NCI-H1048 (cell line): ENCODE measurements around the gene B3GNT7.
A peak's percentile ranks its signal among the peaks of the same experiment; 100 is the strongest.
"Not testable (repeated sequence)": the region's sequence is repeated elsewhere in the genome, so short reads cannot be mapped to it uniquely, and the experiment has no call there.

Experiments used
- DNase-seq: peaks from one replicate; lab custom pipeline; 2025; lab: John Stamatoyannopoulos, UW

B3GNT7 gene

DNA sequence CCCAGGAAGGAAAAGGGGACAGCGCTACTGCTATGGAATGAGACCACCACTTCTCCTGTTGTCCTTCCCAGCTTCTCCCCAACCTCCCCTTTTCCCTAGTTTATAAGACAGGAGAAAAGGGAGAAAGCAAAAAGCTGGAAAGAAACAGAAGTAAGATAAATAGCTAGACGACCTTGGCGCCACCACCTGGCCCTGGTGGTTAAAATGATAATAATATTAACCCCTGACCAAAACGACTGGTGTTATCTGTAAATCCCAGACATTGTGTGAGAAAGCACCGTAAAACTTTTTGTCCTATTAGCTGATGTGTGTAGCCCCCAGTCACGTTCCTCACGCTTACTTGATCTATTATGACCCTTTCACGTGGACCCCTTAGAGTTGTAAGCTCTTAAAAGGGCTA, 5.2 kb downstream of the B3GNT7 start:
- DNase-seq = not testable (repeated sequence)

DNA sequence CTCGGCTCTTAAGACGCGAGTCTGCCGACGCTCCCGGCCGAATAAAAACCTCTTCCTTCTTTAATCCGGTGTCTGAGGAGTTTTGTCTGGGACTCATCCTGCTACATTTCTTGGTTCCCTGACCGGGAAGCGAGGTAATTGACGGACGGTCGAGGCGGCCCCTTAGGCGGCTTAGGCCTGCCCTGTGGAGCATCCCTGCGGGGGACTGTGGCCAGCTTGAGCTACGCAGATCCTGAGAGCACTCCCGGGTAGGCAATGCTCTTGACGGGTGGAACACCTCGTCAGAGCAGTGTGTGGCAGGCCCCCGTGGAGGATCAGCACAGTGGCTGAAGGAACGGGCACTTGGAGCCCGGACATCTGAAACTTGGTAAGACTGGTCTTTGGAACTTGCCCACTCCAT, 5.6 kb downstream of the B3GNT7 start:
- not testable (repeated sequence) for DNase-seq

DNA sequence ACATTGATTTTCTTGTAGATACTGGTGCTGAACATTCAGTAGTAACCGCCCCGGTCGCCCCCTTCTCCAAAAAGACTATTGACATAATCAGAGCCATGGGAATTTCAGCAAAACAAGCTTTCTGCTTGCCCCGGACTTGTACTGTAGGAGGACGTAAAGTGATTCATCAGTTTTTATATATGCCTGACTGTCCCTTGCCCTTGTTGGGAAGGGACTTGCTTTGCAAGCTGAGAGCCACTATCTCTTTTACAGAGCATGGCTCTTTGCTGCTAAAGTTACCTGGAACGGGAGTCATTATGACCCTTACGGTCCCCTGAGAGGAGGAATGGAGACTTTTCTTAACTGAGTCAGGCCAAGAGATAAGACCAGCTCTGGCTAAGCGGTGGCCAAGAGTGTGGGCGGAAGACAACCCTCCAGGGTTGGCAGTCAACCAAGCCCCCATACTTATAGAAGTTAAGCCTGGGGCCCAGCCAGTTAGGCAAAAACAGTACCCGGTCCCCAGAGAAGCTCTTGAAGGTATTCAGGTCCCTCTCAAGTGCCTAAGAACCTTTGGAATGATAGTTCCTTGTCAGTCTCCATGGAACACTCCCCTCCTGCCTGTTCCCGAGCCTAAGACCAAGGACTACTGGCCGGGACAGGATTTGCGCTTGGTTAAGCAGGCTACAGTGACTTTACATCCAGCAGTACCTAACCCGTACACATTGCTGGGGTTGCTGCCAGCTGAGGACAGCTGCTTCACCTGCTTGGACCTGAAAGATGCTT, 8.1 kb downstream of the B3GNT7 start:
- not testable (repeated sequence) for DNase-seq

DNA sequence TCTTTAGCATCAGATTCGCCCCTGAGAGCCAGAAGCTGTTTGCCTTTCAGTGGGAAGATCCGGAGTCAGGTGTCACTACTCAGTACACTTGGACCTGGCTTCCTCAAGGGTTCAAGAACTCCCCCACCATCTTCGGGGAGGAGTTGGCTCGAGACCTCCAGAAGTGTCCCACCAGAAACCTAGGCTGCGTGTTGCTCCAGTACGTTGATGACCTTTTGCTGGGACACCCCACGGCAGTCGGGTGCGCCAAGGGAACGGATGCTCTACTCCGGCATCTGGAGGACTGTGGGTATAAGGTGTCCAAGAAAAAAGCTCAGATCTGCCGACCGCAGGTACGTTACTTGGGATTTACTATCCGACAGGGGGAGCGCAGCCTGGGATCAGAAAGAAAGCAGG, 8.7 kb downstream of the B3GNT7 start:
- not testable (repeated sequence) for DNase-seq

DNA sequence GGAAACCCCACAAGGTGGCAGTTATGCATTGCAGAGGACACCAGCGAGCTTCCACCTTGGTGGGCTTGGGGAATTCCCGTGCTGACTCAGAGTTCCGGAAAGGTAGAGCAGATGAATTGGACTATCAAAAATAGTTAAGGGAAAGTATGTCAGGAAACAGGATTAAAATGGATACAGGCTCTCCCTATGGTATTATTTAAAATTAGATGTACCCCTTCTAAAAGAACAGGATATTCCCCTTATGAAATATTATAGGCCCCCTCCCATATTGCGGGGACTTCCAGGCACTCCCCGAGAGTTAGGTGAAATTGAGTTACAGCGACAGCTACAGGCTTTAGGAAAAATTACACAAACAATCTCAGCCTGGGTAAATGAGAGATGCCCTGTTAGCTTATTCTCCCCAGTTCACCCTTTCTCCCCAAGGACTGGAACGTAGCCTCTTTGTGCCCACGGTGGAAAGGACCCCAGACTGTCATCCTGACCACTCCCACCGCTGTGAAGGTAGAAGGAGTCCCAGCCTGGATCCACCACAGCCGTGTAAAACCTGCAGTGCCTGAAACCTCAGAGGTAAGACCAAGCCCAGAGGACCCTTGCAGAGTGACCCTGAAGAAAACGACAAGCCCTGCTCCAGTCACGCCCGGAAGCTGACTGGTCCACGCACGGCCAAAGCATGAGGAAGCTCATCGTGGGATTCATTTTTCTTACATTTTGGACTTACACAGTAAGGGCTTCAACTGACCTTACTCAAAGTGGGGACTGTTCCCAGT, 10.3 kb downstream of the B3GNT7 start:
- not testable (repeated sequence) for DNase-seq

DNA sequence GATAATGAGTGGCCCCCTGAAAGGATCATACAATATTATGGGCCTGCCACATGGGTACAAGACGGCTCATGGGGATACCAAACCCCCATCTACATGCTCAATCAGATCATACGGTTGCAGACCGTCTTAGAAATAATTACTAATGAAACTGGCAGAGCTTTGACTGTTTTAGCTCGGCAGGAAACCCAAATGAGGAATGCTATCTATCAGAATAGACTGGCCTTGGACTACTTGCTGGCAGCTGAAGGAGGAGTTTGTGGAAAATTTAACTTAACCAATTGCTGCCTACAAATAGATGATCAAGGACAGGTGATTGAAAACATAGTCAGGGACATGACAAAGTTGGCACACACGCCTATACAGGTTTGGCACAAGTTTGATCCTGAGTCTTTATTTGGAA, 12.2 kb downstream of the B3GNT7 start:
- DNase-seq = not testable (repeated sequence)

DNA sequence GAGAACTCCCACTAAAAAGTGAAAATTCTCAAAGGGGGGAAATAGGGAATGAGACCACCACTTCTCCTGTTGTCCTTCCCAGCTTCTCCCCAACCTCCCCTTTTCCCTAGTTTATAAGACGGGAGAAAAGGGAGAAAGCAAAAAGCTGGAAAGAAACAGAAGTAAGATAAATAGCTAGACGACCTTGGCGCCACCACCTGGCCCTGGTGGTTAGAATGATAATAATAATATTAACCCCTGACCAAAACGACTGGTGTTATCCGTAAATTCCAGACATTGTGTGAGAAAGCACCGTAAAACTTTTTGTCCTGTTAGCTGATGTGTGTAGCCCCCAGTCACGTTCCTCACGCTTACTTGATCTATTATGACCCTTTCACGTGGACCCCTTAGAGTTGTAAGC, 12.8 kb downstream of the B3GNT7 start:
- not testable (repeated sequence) for DNase-seq

DNA sequence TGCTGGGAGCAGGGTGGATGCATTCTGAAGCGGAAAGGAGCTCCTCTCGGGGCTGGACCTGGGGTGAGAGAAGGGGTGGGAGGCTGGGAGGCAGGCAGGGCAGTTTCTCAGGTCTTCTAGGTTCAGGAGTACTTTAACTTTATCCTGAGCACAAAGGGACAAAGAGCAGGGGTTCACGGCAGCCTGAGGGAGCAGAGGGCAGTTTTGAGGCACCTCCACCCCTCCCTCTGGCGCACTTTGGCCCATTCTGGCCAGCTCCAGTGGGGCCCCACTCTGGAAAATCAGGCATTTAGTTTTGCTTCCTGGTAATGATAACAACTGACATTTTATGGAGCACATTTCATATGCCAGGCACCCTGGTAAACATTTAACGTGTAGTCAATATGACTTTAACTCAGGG, 14.3 kb downstream of the B3GNT7 start:
- DNase-seq = no peak

DNA sequence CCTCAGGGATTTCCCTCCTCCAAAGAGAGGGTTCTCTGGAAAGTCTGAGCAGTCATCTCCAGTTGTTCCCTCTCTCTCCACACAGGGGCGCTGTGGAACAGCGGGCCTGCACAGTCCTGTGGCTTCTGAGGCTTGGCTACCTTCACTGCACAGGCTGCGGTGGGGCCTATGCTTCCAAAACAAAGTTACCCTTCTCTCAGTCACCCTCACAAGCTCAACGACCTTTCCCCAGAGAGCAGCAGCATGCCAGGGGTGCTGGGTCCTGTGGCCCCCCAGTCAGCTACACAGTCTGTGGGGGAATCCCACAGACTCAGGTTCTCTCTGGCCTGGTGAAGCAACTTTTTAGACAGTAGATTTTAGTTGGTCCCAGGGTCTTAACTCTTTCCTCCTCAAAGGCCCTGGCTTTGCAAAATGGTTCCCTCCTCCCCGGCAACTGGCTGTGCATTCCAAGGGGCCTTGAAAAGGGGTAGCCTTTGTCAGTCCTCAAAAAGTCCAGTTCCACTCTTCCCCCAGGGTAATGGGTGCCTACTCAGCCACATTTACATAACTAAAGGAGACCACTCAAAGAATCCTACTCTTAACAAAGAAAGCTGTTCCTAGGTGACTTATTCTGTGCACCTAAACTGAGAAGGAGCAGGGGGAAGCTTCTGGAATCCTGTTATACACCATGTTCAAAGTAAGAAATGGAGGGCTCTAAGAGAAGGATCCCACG, 14.9 kb downstream of the B3GNT7 start:
- DNase-seq = no peak

DNA sequence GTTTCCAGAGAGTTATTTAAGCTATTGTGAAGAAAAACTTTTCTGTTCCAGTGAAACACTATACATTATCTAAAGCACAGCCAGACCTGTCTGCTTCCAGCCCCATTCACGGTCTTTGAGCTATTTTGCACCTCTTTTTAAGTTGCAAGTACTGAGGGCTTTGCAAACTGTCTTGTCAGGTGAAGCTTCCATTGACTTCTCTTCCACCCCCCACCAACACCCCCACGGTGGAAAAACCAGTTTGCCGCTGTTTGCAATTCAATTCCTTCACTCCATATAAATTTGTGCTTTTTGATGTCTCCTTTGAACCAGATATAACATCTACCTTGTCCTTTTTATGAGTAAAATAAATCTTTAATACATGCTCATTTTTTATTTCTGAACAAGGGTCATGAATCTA, 15.7 kb downstream of the B3GNT7 start:
- no peak for DNase-seq

DNA sequence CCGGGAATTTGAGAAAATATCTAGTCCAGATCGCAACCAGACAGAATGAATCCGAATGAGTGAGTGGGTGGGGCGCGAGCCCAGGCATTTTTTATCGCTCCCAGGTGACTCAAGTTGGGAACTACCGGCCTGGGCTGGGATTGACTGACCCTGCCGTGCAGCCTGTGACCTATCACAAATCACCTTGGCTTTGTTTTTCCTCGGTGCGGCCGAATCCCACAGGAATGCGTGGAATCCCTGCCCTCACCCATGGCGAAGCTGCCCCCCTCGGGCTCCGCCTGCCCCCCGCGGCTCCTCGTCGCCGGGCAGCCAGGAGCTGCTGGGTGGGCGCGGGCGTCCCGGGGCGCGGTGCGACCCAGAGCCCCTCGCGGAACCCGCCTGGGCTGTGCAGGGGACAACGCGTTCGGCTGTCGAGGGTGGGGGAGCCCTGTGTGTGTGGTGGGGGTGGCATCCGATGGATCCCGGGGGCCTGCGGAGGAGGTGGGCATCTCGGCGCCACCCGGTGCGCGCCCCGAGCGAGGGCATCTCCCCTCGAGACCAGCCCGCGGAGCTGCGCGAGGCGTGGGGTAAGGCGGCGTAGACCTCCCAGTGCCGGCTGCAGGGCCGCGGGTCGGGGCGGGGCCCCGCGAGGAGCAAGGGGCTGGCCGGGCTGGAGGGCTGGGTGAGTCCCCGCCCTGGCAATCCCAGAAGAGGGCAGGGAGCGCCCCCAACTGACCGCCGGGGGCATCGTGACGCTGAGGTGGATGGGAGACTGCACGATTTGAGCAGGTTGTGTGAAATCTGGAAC, 16.5 kb downstream of the B3GNT7 start:
- DNase-seq = peak; percentile 38

DNA sequence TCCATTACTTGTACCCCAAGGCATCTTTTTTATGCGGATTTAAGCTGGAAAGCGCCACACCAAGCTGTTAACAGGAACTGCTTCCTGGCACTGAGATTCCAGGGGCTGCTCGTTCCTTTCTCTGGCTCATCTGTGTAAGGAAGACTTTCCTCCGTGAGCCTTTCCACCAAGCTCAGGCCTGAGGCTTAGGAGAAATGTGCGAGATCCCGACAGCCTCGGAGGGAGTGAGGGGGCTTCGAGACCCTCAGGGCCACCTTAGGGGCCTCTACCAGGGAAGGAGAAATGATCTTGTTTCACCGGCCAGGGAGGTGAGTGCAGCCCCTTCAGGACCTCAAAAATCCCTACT, 17.1 kb downstream of the B3GNT7 start:
- DNase-seq = no peak

DNA sequence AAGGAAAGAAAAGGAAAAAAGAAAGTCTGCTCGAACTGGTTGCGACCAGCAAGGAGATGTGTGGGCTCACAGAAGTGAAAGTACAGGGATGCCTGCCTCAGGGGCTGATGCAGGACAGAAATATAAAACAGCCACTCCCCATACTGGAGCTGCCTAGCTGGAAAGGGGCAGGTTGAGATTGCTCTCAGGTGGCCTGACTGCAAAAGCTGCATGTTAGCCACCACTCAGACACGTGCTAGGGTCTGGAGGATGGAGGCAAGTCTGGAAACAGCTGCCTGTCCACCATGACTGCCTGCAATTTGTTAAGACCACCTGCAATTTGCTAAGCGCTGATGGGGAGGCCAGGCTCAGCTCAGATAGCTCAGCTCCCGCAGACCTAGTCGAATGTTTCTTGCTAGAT, 17.9 kb downstream of the B3GNT7 start:
- DNase-seq = no peak

DNA sequence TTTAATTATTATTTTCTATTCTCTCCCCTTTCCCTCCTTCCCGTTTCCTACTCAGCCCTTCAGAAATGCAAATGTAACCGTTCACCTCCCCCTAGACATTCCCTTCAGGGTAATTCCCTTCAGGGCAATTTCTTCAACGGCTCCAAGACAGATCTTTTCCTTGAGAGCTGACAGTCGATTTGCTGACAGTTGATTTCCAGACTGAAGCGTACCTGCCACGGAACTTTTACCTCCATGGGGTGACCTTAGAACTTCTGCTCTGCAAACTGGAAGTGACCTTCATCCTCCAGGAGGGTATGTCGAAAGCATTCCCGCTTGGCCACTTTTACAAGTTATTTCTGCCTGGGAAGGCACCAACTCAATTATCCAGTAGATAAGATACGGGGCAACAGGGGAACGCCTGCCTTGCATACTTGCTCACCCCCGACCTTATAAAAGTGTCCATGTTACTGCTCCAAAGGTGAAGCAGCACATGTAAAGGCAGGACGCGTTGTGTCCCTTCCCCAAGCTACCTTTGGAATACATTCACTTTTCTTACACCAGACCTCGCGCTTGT, 18.5 kb downstream of the B3GNT7 start:
- no peak for DNase-seq

DNA sequence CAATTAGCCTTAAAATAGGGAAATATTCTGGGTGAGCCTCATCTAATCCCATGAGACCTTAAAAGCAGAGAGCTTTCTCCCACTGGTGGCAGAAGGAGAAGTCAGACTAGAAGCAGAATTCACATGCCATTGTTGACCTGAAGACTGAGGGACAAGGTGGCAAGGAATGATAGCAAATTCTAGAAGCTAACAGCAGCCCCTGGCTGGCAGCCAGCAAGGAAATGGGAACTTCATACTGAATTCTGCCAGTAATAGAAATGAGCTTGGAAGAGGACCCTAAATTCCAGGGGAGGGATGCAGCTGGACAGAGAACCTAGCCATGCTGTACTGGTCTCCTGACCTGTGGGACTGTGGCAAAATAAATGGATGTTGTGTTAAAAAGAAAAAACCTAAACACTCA, 19.5 kb downstream of the B3GNT7 start:
- DNase-seq = no peak

DNA sequence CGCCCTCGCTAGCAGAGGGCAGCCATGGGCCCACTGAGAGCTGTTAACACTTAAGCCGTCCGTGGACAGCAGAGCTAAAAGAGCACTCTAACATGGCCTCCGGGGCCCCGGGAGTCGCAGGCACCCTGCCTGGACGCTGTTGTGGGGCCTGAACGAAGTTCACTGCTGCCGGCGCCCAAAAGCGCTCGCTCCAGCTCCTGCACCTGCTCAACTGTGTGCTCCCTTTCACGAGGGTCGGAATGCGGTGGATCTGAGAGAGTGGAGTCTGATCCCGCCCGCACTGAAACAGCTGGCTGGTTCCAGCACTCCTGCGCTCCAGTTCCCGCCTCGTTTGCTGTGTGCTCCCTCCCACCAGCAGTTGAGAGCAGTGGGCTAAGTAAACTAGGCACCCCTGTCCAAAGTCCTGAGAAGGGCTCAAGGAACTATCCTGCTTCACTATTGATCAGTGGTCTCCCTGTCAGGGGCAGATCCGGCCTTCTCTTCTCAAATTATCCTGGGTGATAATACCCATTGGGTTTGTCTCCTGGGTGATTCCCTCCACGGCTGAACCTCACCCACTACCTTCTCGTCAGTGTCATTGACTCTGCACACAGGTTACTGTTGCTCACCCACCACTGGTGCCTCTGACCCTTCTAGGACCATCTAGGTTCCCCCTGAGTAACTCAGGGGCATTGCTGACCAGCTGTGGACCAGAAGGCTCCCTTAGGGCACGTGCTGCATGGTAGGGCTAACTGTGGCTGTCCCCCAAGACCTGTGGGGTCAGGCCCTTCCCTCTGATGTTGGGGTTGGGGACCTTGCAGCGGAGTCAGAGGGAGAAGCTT, 23.5 kb downstream of the B3GNT7 start:
- DNase-seq = no peak

DNA sequence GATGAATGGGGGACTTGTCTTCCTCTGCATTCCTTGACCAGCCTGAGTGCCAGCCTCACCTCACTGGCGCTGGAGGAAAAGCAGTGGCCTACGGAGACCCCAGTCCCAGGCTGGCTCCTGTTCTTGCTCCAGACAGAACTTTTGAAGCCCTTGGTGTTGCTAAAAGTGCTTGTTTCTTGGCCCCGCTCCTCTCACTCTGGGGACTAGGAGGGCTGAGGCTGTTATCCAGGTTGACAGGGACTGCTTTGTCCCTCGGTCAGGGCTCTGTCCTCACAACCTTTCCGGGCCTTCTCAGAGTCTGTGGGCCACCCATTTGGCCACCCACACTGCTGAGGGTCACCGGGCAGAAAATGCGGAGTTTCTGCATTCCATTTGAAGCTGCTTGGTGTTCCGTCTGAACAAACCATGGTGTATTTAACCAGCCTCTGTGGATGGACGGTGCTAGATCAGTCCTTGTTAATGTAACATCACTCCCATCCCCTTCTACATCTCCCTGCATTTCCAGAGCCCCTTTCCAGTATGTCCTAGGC, 25.6 kb downstream of the B3GNT7 start:
- no peak for DNase-seq

DNA sequence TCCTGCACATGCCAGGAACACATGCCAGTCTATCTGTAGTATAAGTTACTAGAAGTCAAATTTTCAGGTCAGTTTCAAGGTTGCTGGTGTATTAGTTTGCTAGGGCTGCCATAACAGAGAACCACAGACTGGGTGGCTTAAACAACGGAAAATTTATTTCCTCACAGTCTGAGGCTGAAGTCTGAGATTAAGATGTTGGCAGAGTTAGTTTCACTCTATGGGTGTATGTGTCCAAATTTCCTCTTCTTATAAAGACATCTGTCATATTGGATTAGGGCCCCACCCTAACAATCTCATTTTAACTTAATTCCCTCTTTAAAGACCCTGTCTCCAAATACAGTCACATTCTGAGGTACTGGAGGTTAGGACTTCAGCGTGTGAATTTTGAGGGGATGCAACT, 26.5 kb downstream of the B3GNT7 start:
- DNase-seq = no peak

DNA sequence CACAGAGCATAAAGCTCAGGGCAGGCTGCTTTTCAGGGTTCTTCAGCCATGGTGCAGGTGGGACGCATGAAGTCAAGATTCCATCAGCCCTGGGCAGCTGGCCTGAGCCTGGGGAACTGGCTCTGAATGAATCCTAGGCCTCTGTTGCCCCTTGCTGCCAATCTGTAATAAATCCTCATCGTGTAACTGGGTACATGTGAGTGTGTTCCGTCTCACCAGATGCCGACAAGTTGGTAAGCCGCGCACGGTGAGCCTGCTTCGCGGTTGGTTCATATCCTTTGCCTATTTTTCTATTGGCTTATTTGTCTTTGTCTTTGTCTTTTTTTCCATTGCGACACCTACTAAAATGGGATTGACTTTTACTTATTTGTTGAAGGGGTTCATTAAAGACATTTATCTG, 27.7 kb downstream of the B3GNT7 start:
- no peak for DNase-seq

DNA sequence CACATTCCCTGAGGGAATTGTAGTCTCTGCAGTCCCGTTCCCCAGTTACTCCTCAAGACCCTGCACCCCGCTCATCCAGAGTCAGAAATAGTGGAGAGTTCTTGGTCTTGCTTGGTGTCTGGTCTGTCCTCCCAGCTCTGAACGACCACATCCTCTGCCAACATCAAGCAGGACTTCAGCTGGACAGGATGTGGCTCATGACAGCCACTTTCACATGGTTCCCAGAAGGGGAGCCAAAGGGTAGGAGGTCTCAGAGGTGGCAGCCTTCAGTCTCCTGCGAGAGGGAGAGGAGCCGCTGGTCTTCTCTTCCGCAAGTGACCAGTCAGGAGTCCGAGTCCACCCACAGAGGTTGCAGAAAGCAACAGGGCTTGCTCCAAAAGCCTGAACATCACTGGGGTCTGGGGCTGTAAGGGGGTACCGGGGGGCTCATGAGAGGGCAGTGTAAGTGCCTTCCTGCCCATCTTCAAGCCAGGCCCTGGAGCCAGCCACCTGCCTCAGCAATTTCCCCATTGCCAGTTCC, 29.8 kb downstream of the B3GNT7 start:
- no peak for DNase-seq
